ENCODE measurements around the gene SGTA. TPM values are rescaled to one million over a fixed set of nuclear protein-coding genes. Genes with fewer than 3 reads are reported as not detected.

SGTA gene
- polyA plus RNA-seq, 1 donor (not counting 4 experiments of a cell fraction or from before 2014, with no cell fraction given), result 36.1 TPM

- Histone ChIP-seq H2AFZ (ENCODE audit: control insufficient read depth, low read length) (no peak overlapping the region), H3K79me2 (ENCODE audit: control insufficient read depth, insufficient read depth, low read length) (peaks cover 7% of the 10 kb centered on the region), H3K9me1 (ENCODE audit: control insufficient read depth, extremely low read depth, insufficient read depth, low read length) (no peaks in the 10 kb centered on the region), H3K36me3 (ENCODE audit: control insufficient read depth in 2 of 2, extremely low read depth in 1 of 2, insufficient read depth in 2 of 2, low read length in 2 of 2) (peaks cover 18 to 55% of the 10 kb centered on the region in 2 experiments), H4K20me1 (ENCODE audit: control insufficient read depth, extremely low read depth, insufficient read depth, low read length) (no peaks in the 10 kb centered on the region), H3K9ac (ENCODE audit: control insufficient read depth, extremely low read depth, insufficient read depth, low read length) (no peak overlapping the region), H3K27ac (ENCODE audit: control insufficient read depth, insufficient read depth, low read length) (no peak overlapping the region), H3K4me1 (ENCODE audit: control insufficient read depth, extremely low read depth, insufficient read depth, low read length) (no peaks in the 10 kb centered on the region), H3K27me3 (ENCODE audit: control insufficient read depth, extremely low read depth, insufficient read depth, low read length) (no peaks in the 10 kb centered on the region), H3K9me3 (ENCODE audit: control insufficient read depth, low read depth, low read length) (no peaks in the 10 kb centered on the region), H3K4me2 (ENCODE audit: control insufficient read depth, extremely low read depth, insufficient read depth, low read depth, low read length) (no peak overlapping the region), H3K4me3 (ENCODE audit: control insufficient read depth in 2 of 3, extremely low read depth in 1 of 3, insufficient read depth in 2 of 3, low read depth in 1 of 3, low read length in 3 of 3) (no peak overlapping the region)
- DNase-seq (ENCODE audit: low read depth, low spot score) (no peak), FAIRE-seq (no peak)
- dilution Hi-C loops (cut with MboI; ENCODE audit: extremely low pct_ligation_motif_present, low sequenced_read_pairs), result no loop called here
- TF ChIP-seq, protein P1, sequence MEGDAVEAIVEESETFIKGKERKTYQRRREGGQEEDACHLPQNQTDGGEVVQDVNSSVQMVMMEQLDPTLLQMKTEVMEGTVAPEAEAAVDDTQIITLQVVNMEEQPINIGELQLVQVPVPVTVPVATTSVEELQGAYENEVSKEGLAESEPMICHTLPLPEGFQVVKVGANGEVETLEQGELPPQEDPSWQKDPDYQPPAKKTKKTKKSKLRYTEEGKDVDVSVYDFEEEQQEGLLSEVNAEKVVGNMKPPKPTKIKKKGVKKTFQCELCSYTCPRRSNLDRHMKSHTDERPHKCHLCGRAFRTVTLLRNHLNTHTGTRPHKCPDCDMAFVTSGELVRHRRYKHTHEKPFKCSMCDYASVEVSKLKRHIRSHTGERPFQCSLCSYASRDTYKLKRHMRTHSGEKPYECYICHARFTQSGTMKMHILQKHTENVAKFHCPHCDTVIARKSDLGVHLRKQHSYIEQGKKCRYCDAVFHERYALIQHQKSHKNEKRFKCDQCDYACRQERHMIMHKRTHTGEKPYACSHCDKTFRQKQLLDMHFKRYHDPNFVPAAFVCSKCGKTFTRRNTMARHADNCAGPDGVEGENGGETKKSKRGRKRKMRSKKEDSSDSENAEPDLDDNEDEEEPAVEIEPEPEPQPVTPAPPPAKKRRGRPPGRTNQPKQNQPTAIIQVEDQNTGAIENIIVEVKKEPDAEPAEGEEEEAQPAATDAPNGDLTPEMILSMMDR (optimal IDR thresholded peaks at IDR 0.05 in 1 of 3, IDR thresholded peaks at IDR 0.05 in 1 of 3, conservative IDR thresholded peaks at IDR 0.05 in 1 of 3; ENCODE audit: extremely low read depth in 1 of 3, insufficient read depth in 2 of 3, low read length in 3 of 3), result no peak
- no peak for TF ChIP-seq EZH2 (IDR thresholded peaks at IDR 0.05; ENCODE audit: low read length)
These were observed 20.5 kb upstream of the SGTA start for GRCh38 chr19:2803486-2804155.

- Histone ChIP-seq H3K27ac (ENCODE audit: control insufficient read depth, insufficient read depth, low read length) (no peak overlapping the region), H4K20me1 (ENCODE audit: control insufficient read depth, extremely low read depth, insufficient read depth, low read length) (no peaks in the 10 kb centered on the region), H3K9me1 (ENCODE audit: control insufficient read depth, extremely low read depth, insufficient read depth, low read length) (no peaks in the 10 kb centered on the region), H3K9me3 (ENCODE audit: control insufficient read depth, low read depth, low read length) (no peaks in the 10 kb centered on the region), H3K4me3 (ENCODE audit: control insufficient read depth in 2 of 3, extremely low read depth in 1 of 3, insufficient read depth in 2 of 3, low read depth in 1 of 3, low read length in 3 of 3) (no peak overlapping the region), H3K9ac (ENCODE audit: control insufficient read depth, extremely low read depth, insufficient read depth, low read length) (no peak overlapping the region), H3K36me3 (ENCODE audit: control insufficient read depth in 2 of 2, extremely low read depth in 1 of 2, insufficient read depth in 2 of 2, low read length in 2 of 2) (peaks cover 20 to 60% of the 10 kb centered on the region in 2 experiments), H2AFZ (ENCODE audit: control insufficient read depth, low read length) (no peak overlapping the region), H3K27me3 (ENCODE audit: control insufficient read depth, extremely low read depth, insufficient read depth, low read length) (no peaks in the 10 kb centered on the region), H3K79me2 (ENCODE audit: control insufficient read depth, insufficient read depth, low read length) (peaks cover 7% of the 10 kb centered on the region), H3K4me2 (ENCODE audit: control insufficient read depth, extremely low read depth, insufficient read depth, low read depth, low read length) (no peak overlapping the region), H3K4me1 (ENCODE audit: control insufficient read depth, extremely low read depth, insufficient read depth, low read length) (no peaks in the 10 kb centered on the region)
- dilution Hi-C loops (cut with MboI; ENCODE audit: extremely low pct_ligation_motif_present, low sequenced_read_pairs), result no loop called here
- FAIRE-seq, result no peak
- no peak for DNase-seq (ENCODE audit: low read depth, low spot score)
- TF ChIP-seq EZH2 (IDR thresholded peaks at IDR 0.05; ENCODE audit: low read length), result no peak
- TF ChIP-seq, protein P1 (optimal IDR thresholded peaks at IDR 0.05 in 1 of 3, IDR thresholded peaks at IDR 0.05 in 1 of 3, conservative IDR thresholded peaks at IDR 0.05 in 1 of 3; ENCODE audit: extremely low read depth in 1 of 3, insufficient read depth in 2 of 3, low read length in 3 of 3), result no peak
These were observed 19.8 kb upstream of the SGTA start for GRCh38 chr19:2802826-2803225.

Measured in keratinocyte (primary cell).